Kidney tubule cell (primary cell): ENCODE results near the gene GHRHR.

Source experiments
- DNase-seq: peaks from one replicate; pipeline ENCODE4 v3.0.0-alpha.2; 2018; ENCODE audit warnings: low spot score

GHRHR gene

GRCh38 chr7:30968747-30969603 is 5.2 kb downstream of the GHRHR start:
- no peak for DNase-seq

- no peak for DNase-seq
Measured at GRCh38 chr7:30969604-30969970, 5.8 kb downstream of the GHRHR start.

- DNase-seq, result no peak
Measured at GRCh38 chr7:30970074-30970473, 6.3 kb downstream of the GHRHR start.

GRCh38 chr7:30970594-30971094 is 6.9 kb downstream of the GHRHR start:
- DNase-seq, result peak; percentile 7

GRCh38 chr7:30971440-30971839 is 7.7 kb downstream of the GHRHR start:
- no peak for DNase-seq

- no peak for DNase-seq
Measured at GRCh38 chr7:30971840-30972563, 8.2 kb downstream of the GHRHR start.

- no peak for DNase-seq
Measured at GRCh38 chr7:30973292-30973691, 9.5 kb downstream of the GHRHR start.

- no peak for DNase-seq
Measured at GRCh38 chr7:30973791-30974604, 10.2 kb downstream of the GHRHR start.

GRCh38 chr7:30974605-30975255 is 11.0 kb downstream of the GHRHR start:
- peak; percentile 87 for DNase-seq

GRCh38 chr7:30975256-30975899 is 11.6 kb downstream of the GHRHR start:
- no peak for DNase-seq

GRCh38 chr7:30976381-30976780 is 12.6 kb downstream of the GHRHR start:
- no peak for DNase-seq

- no peak for DNase-seq
Measured at GRCh38 chr7:30977222-30977621, 13.5 kb downstream of the GHRHR start.

- DNase-seq, result peak; percentile 51
Measured at GRCh38 chr7:30977896-30978564, 14.3 kb downstream of the GHRHR start.

- no peak for DNase-seq
Measured at GRCh38 chr7:30979027-30979426, 15.3 kb downstream of the GHRHR start.

GRCh38 chr7:30980194-30980593 is 16.4 kb downstream of the GHRHR start:
- DNase-seq, result no peak

- no peak for DNase-seq
Measured at GRCh38 chr7:30980751-30981150, 17.0 kb downstream of the GHRHR start.

- DNase-seq, result peak; percentile 77
Measured at GRCh38 chr7:30983042-30983913, 19.5 kb downstream of the GHRHR start.

GRCh38 chr7:30983914-30984247 is 20.1 kb downstream of the GHRHR start:
- DNase-seq, result no peak

GRCh38 chr7:30984359-30985107 is 20.8 kb downstream of the GHRHR start:
- DNase-seq, result peak; percentile 66
